GM12878 (cell line): ENCODE measurements around the gene IRX5. TPM values are rescaled to one million over a fixed set of nuclear protein-coding genes. Genes with fewer than 3 reads are reported as not detected.

Experiments used
- ZNF384 ChIP-seq: IDR thresholded peaks from 2 replicates; pipeline ENCODE4 v1.6.1; 2012; ENCODE audit warnings: low read depth, mild to moderate bottlenecking, low read length, improper control_type of control experiment, borderline replicate concordance
- polyA plus RNA-seq, 11 experiments: library from polyadenylated mRNA; depleted of rRNA in 4 of 11; unstranded in 6 of 11; stranded (reverse) in 5 of 11; fragments of >200 nt; fragmentation: Nextera tagmentation in 4 of 11; fragmentation: Illumina TruSeq in 1 of 11; extraction: Ambion mirVana in 4 of 11; extraction: Trizol in 1 of 11; gene quantifications; 1 replicate in 1 of 11; 2 replicates in 10 of 11; pipeline versions ENCODE4 v1.2.1 to v1.2.3, GENCODE V29; 2011 to 2016; ENCODE audit warnings: inconsistent platforms in 2 of 11, missing spikeins in 2 of 11, low read depth in 1 of 11
- total RNA-seq, 4 experiments: library from RNA; depleted of rRNA in 3 of 4; stranded (reverse); fragments of >200 nt in 3 of 4; fragmentation: Illumina TruSeq in 1 of 4; extraction: Trizol in 1 of 4; gene quantifications; 2 replicates each; pipeline versions ENCODE4 v1.2.1 to v1.2.3, GENCODE V29; 2013 to 2021
- TF ChIP-seq, protein P1 (sequence below): fragments of 450-650 bp; IDR thresholded peaks from 2 replicates; pipeline ENCODE4 v1.6.1; 2016; ENCODE audit warnings: mild to moderate bottlenecking
- TF ChIP-seq, protein P2 (sequence below): fragments of 450-650 bp; IDR thresholded peaks from 2 replicates; pipeline ENCODE4 v1.6.1; 2017; ENCODE audit warnings: mild to moderate bottlenecking, moderate library complexity
- TF ChIP-seq, protein P3 (sequence below): fragments of 450-650 bp; formaldehyde crosslinking; IDR thresholded peaks from 2 replicates; pipeline ENCODE4 v1.4.0; 2022; ENCODE audit warnings: mild to moderate bottlenecking, moderate library complexity

IRX5 gene
- total and polyA plus RNA-seq, 10 of the 15 experiments (the other 5 are each of a cell fraction or from before 2014, with no cell fraction given) = 0.08 TPM; not detected in 9

DNA sequence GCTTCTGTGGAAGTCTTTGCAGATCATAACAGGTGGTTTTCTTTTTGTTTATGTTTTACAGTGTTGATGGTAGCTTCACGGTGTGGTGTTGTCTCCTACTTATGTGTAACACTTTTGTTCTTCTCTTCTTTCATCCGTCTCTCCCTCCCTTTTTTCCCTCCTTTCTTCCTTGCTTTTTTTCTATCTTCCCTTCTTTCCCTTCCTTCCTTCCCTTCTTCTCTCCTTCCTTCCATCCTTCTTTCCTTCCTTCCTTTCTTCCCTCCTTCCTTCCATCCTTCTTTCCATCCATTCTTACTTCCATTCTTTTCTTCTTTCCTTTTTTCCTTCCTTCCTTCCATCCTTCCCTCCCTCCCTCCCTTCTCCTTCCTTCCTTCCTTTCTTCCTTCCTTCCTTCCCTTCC, 31.4 kb downstream of the IRX5 start (continued):
- TF ChIP-seq, protein P1, sequence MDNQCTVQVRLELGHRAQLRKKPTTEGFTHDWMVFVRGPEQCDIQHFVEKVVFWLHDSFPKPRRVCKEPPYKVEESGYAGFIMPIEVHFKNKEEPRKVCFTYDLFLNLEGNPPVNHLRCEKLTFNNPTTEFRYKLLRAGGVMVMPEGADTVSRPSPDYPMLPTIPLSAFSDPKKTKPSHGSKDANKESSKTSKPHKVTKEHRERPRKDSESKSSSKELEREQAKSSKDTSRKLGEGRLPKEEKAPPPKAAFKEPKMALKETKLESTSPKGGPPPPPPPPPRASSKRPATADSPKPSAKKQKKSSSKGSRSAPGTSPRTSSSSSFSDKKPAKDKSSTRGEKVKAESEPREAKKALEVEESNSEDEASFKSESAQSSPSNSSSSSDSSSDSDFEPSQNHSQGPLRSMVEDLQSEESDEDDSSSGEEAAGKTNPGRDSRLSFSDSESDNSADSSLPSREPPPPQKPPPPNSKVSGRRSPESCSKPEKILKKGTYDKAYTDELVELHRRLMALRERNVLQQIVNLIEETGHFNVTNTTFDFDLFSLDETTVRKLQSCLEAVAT = no peak
- TF ChIP-seq ZNF384 = no peak
- TF ChIP-seq, protein P2, sequence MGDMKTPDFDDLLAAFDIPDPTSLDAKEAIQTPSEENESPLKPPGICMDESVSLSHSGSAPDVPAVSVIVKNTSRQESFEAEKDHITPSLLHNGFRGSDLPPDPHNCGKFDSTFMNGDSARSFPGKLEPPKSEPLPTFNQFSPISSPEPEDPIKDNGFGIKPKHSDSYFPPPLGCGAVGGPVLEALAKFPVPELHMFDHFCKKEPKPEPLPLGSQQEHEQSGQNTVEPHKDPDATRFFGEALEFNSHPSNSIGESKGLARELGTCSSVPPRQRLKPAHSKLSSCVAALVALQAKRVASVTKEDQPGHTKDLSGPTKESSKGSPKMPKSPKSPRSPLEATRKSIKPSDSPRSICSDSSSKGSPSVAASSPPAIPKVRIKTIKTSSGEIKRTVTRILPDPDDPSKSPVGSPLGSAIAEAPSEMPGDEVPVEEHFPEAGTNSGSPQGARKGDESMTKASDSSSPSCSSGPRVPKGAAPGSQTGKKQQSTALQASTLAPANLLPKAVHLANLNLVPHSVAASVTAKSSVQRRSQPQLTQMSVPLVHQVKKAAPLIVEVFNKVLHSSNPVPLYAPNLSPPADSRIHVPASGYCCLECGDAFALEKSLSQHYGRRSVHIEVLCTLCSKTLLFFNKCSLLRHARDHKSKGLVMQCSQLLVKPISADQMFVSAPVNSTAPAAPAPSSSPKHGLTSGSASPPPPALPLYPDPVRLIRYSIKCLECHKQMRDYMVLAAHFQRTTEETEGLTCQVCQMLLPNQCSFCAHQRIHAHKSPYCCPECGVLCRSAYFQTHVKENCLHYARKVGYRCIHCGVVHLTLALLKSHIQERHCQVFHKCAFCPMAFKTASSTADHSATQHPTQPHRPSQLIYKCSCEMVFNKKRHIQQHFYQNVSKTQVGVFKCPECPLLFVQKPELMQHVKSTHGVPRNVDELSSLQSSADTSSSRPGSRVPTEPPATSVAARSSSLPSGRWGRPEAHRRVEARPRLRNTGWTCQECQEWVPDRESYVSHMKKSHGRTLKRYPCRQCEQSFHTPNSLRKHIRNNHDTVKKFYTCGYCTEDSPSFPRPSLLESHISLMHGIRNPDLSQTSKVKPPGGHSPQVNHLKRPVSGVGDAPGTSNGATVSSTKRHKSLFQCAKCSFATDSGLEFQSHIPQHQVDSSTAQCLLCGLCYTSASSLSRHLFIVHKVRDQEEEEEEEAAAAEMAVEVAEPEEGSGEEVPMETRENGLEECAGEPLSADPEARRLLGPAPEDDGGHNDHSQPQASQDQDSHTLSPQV = no peak
- TF ChIP-seq, protein P3, sequence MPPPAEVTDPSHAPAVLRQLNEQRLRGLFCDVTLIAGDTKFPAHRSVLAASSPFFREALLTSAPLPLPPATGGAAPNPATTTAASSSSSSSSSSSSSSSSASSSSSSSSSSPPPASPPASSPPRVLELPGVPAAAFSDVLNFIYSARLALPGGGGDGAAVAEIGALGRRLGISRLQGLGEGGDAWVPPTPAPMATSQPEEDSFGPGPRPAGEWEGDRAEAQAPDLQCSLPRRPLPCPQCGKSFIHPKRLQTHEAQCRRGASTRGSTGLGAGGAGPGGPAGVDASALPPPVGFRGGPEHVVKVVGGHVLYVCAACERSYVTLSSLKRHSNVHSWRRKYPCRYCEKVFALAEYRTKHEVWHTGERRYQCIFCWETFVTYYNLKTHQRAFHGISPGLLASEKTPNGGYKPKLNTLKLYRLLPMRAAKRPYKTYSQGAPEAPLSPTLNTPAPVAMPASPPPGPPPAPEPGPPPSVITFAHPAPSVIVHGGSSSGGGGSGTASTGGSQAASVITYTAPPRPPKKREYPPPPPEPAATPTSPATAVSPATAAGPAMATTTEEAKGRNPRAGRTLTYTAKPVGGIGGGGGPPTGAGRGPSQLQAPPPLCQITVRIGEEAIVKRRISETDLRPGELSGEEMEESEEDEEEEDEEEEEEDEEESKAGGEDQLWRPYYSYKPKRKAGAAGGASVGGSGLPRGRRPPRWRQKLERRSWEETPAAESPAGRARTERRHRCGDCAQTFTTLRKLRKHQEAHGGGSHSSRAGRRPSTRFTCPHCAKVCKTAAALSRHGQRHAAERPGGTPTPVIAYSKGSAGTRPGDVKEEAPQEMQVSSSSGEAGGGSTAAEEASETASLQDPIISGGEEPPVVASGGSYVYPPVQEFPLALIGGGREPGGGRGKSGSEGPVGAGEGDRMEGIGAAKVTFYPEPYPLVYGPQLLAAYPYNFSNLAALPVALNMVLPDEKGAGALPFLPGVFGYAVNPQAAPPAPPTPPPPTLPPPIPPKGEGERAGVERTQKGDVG (CRISPR knock-in tag) = no peak
